ENCODE results near the gene RAB3GAP2. TPM values are rescaled to one million over a fixed set of nuclear protein-coding genes. Genes with fewer than 3 reads are reported as not detected.

The RAB3GAP2 gene
- total and polyA plus RNA-seq, 4 experiments from 2014 or later = 24.1 to 44.9 (median 37.8) TPM

DNA sequence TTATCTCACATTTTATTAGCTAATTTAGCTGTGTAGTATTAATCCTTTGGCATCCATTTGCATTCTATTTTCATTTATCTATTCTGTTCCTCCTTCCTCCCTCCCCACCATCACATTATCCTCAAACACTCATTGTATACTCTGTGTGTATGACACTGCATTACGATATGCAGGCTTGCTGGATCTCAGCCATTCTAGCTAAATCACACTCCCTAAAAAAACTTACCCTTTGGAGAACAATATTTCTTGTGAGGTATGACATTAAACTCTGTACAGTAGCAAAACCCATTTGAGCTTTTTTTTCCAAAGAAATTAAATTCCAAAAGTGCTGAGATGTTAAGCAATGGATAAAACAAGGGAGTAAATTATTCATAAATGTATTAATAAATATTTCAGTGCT lies 11.4 kb upstream of the RAB3GAP2 start:
- Histone ChIP-seq H3K4me1 (ENCODE audit: insufficient read depth, low read length) (no peaks in the 10 kb centered on the region), H3K9me3 (ENCODE audit: control insufficient read depth in 1 of 2, low read length in 2 of 2) (no peaks in the 10 kb centered on the region), H3K4me3 (ENCODE audit: low read length in 2 of 2) (no peak overlapping the region), H3K27ac (ENCODE audit: low read depth, low read length) (no peak overlapping the region), H3K27me3 (ENCODE audit: insufficient read depth, low read length) (no peaks in the 10 kb centered on the region), H3K36me3 (ENCODE audit: insufficient read depth, low read length) (no peaks in the 10 kb centered on the region)
- DNase-seq = no peak
- POLR2A ChIA-PET (ENCODE audit: partially characterized antibody) = no interaction called here
- Mint-ChIP-seq H3K9me3 (no peaks in the 10 kb centered on the region), H3K27me3 (peaks cover 0 to 3% of the 10 kb centered on the region in 2 donors), H3K27ac (no peak overlapping the region), H3K4me3 (no peak overlapping the region), H3K4me1 (no peaks in the 10 kb centered on the region), H3K36me3 (no peaks in the 10 kb centered on the region)
- intact Hi-C loops (cut with micrococcal nuclease) = no loop called here
- CTCF ChIA-PET (ENCODE audit: partially characterized antibody) = interaction anchor here (1.3 kb wide), 1 partner anchor 45 kb away, joined by 3 read pairs; no protein-coding TSS in a partner anchor

DNA sequence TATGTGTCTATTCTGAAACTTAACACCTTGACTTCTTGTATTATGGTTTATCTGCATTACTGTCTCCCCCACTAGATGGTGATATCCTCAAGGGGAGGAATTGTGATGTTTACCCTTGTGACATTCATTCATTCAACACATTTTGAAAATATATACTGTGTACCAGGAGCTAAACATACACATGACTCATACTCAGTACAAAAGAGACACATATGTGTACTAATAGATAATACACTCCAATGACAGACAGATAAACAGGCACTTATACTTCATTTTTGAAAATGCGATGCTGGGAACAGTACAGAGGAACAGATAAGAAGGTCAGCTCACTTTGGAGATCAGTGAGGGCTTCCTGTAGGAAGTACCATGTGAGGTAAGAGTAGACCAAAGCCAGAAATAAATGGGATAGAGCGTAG lies 8.9 kb upstream of the RAB3GAP2 start:
- H3K4me3 ChIP-seq (ENCODE audit: low read length in 2 of 2) = no peak overlapping the region
- H3K27ac Mint-ChIP-seq = no peak overlapping the region
- ChIA-PET CTCF (ENCODE audit: partially characterized antibody) (interaction anchor here (0.8 to 1.8 kb wide), 2 partner anchors 9 to 14 kb away, joined by 4 to 5 read pairs; partner anchors contain the start of gene RAB3GAP2), POLR2A (ENCODE audit: partially characterized antibody) (no interaction called here)
- no peaks in the 10 kb centered on the region for H3K9me3 ChIP-seq (ENCODE audit: control insufficient read depth in 1 of 2, low read length in 2 of 2)
- H3K4me3 Mint-ChIP-seq = no peak overlapping the region
- intact Hi-C loops (cut with micrococcal nuclease) = no loop called here
- H3K27me3 ChIP-seq (ENCODE audit: insufficient read depth, low read length) = no peaks in the 10 kb centered on the region
- H3K27ac ChIP-seq (ENCODE audit: low read depth, low read length) = no peak overlapping the region
- DNase-seq = no peak
- H3K4me1 Mint-ChIP-seq = no peaks in the 10 kb centered on the region
- H3K36me3 ChIP-seq (ENCODE audit: insufficient read depth, low read length) = no peaks in the 10 kb centered on the region
- H3K36me3 Mint-ChIP-seq = no peaks in the 10 kb centered on the region
- peaks cover 4 to 9% of the 10 kb centered on the region in 2 donors for H3K27me3 Mint-ChIP-seq
- no peaks in the 10 kb centered on the region for H3K9me3 Mint-ChIP-seq
- no peaks in the 10 kb centered on the region for H3K4me1 ChIP-seq (ENCODE audit: insufficient read depth, low read length)

DNA sequence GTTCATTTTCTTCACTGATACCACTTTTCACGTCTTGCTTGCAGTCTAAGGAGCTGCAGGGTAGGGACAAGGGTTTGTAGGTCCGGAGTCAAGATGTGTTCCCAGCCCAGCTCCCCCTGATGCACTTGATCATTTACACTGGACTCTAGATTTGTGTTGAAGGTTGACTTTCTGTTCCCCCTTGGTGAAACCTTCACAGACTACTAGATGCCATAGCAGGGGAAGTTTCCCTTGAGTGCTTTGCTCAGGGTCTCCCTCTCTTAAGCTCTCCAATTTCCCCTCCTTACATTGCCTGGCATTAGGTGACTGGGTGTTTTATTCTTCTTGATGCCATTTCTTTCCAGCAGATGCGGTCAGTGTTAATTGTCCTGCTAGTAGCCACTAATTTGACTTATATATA lies 8.0 kb upstream of the RAB3GAP2 start:
- Mint-ChIP-seq H3K27me3 (peaks cover 4 to 10% of the 10 kb centered on the region in 2 donors), H3K27ac (no peak overlapping the region), H3K4me1 (no peaks in the 10 kb centered on the region), H3K4me3 (no peak overlapping the region), H3K9me3 (no peaks in the 10 kb centered on the region), H3K36me3 (no peaks in the 10 kb centered on the region)
- H3K27ac ChIP-seq (ENCODE audit: low read depth, low read length) = no peak overlapping the region
- H3K4me3 ChIP-seq (ENCODE audit: low read length in 2 of 2) = no peak overlapping the region
- intact Hi-C loops (cut with micrococcal nuclease) = no loop called here
- no peaks in the 10 kb centered on the region for H3K9me3 ChIP-seq (ENCODE audit: control insufficient read depth in 1 of 2, low read length in 2 of 2)
- DNase-seq = no peak
- H3K27me3 ChIP-seq (ENCODE audit: insufficient read depth, low read length) = no peaks in the 10 kb centered on the region
- H3K4me1 ChIP-seq (ENCODE audit: insufficient read depth, low read length) = no peaks in the 10 kb centered on the region
- ChIA-PET POLR2A (ENCODE audit: partially characterized antibody) (no interaction called here), CTCF (ENCODE audit: partially characterized antibody) (interaction anchor here (1.8 kb wide), 1 partner anchor 14 kb away, joined by 5 read pairs; no protein-coding TSS in a partner anchor)
- no peaks in the 10 kb centered on the region for H3K36me3 ChIP-seq (ENCODE audit: insufficient read depth, low read length)

DNA sequence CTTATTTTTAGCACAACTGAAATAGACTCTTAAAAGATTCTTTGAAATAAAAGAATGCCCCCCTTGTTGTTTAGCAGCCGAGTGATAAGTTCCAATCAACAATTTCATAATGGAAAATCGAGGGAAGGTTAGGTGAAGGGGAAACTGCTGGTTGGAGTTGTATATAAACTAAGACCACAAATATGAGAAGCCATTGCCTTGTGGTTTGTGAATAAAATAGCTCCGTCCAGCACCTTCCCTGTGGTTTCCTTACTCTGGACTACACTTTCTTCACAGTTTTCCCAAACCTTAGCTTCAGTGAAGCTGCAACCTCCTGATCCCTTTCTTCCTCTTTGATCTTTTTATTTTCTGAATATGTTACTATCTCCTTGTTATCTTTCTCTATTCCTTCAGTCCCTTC lies 6.7 kb upstream of the RAB3GAP2 start:
- CTCF ChIA-PET (ENCODE audit: partially characterized antibody) = interaction anchor here (0.8 to 1.1 kb wide), 2 partner anchors 8 to 17 kb away, joined by 3 read pairs; no protein-coding TSS in a partner anchor
- no peak for DNase-seq
- no peaks in the 10 kb centered on the region for H3K9me3 Mint-ChIP-seq
- no peak overlapping the region for H3K4me3 Mint-ChIP-seq
- Histone ChIP-seq H3K27ac (ENCODE audit: low read depth, low read length) (no peak overlapping the region), H3K4me1 (ENCODE audit: insufficient read depth, low read length) (no peaks in the 10 kb centered on the region), H3K4me3 (ENCODE audit: low read length in 2 of 2) (no peak overlapping the region), H3K9me3 (ENCODE audit: control insufficient read depth in 1 of 2, low read length in 2 of 2) (no peaks in the 10 kb centered on the region), H3K36me3 (ENCODE audit: insufficient read depth, low read length) (no peaks in the 10 kb centered on the region), H3K27me3 (ENCODE audit: insufficient read depth, low read length) (no peaks in the 10 kb centered on the region)
- H3K27me3 Mint-ChIP-seq = peaks cover 4 to 11% of the 10 kb centered on the region in 2 donors
- no peaks in the 10 kb centered on the region for H3K36me3 Mint-ChIP-seq
- H3K4me1 Mint-ChIP-seq = no peaks in the 10 kb centered on the region
- intact Hi-C loops (cut with micrococcal nuclease) = loop anchor here (10.0 kb wide), 1 partner anchor 1994 kb away; the partner anchor contains the start of gene RRP15
- no peak overlapping the region for H3K27ac Mint-ChIP-seq
- POLR2A ChIA-PET (ENCODE audit: partially characterized antibody) = no interaction called here

DNA sequence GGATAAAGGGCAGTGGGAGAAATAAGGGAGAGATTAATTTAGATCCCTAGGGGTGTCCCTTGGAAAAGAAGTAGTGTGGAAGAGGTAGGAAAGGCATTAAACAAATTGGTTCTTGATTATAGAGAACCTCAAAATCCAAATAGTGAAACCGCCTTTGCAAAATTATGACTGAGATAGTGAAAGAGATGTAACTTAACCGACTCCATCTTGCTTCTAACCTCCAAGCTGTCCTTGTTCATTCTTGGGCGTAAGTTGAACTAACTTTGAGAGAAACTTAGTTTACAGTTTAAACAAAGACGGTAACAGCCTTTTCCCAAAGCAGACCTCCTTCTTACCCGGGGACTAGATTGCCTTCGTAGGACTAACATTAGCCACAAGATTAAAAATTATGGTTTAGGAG lies 3.2 kb upstream of the RAB3GAP2 start:
- peaks cover 4 to 11% of the 10 kb centered on the region in 2 donors for H3K27me3 Mint-ChIP-seq
- peaks cover 0 to 3% (median 3%) of the 10 kb centered on the region in 4 donors for H3K4me1 Mint-ChIP-seq
- intact Hi-C loops (cut with micrococcal nuclease) = loop anchor here (10.0 kb wide), 1 partner anchor 1991 kb away; the partner anchor contains the start of gene RRP15
- Histone ChIP-seq H3K27me3 (ENCODE audit: insufficient read depth, low read length) (no peaks in the 10 kb centered on the region), H3K4me3 (ENCODE audit: low read length in 2 of 2) (no peak overlapping the region), H3K36me3 (ENCODE audit: insufficient read depth, low read length) (no peaks in the 10 kb centered on the region), H3K27ac (ENCODE audit: low read depth, low read length) (no peak overlapping the region), H3K9me3 (ENCODE audit: control insufficient read depth in 1 of 2, low read length in 2 of 2) (no peaks in the 10 kb centered on the region), H3K4me1 (ENCODE audit: insufficient read depth, low read length) (peaks cover 21% of the 10 kb centered on the region)
- H3K4me3 Mint-ChIP-seq = no peak overlapping the region
- ChIA-PET CTCF (ENCODE audit: partially characterized antibody) (no interaction called here), POLR2A (ENCODE audit: partially characterized antibody) (no interaction called here)
- DNase-seq = no peak
- H3K36me3 Mint-ChIP-seq = peaks cover 0 to 5% of the 10 kb centered on the region in 2 donors
- H3K27ac Mint-ChIP-seq = no peak overlapping the region
- H3K9me3 Mint-ChIP-seq = no peaks in the 10 kb centered on the region

DNA sequence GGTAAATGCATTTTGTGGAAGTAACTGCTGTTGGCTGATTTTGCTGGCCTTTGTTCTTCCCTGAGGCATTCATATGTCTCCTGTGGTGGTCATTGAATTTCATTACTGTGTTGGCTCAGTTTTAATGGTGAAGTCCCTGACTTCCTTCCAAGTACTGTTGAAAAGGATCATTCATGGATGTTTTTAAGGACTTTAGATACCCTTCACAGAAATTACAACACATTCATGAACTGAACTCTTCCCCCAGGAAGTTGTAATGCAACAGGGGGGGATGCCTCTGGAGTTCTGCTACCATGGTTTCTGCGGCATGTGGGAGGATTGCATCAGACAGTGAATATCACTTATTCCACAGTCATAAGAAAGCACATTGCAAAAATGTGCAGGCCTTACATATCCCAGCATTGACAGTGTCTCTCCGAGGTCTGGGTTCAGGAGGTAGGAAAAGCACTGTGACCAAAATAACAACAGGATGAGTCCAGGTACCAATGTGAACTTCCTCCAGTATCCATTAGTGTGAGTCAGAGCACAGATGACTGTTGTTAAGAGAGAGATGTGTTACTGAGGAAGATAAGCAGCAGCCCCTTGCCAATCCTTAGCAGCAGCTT lies 2.1 kb upstream of the RAB3GAP2 start:
- POLR2A ChIA-PET (ENCODE audit: partially characterized antibody) = interaction anchor here (0.6 kb wide), 1 partner anchor 56 kb away, joined by 3 read pairs; no protein-coding TSS in a partner anchor
- Histone ChIP-seq H3K27ac (ENCODE audit: low read depth, low read length) (no peak overlapping the region), H3K36me3 (ENCODE audit: insufficient read depth, low read length) (no peaks in the 10 kb centered on the region), H3K4me1 (ENCODE audit: insufficient read depth, low read length) (peaks cover 32% of the 10 kb centered on the region), H3K4me3 (ENCODE audit: low read length in 2 of 2) (no peak overlapping the region), H3K9me3 (ENCODE audit: control insufficient read depth in 1 of 2, low read length in 2 of 2) (no peaks in the 10 kb centered on the region), H3K27me3 (ENCODE audit: insufficient read depth, low read length) (no peaks in the 10 kb centered on the region)
- Mint-ChIP-seq H3K36me3 (peaks cover 0 to 6% of the 10 kb centered on the region in 2 donors), H3K27ac (peak overlapping the region in 1 of 7 donors; percentile 40), H3K4me3 (no peak overlapping the region), H3K27me3 (peaks cover 4 to 11% of the 10 kb centered on the region in 2 donors), H3K9me3 (no peaks in the 10 kb centered on the region), H3K4me1 (peaks cover 0 to 3% (median 3%) of the 10 kb centered on the region in 4 donors)
- CTCF ChIA-PET (ENCODE audit: partially characterized antibody) = no interaction called here
- DNase-seq = no peak
- intact Hi-C loops (cut with micrococcal nuclease) = loop anchor here (10.0 kb wide), 1 partner anchor 1990 kb away; the partner anchor contains the start of gene RRP15

DNA sequence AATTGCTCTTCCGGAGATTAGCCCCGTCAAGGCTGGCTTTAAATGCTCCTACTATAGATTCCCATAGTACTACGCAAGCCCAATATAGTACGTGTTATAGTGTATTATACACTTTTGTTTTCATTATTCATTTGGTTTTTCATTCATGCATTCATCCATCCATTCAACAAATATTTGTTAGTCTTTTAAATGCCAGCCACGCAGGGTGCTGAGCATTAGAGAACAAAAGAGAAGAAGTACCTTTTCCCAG lies 513 bp upstream of the RAB3GAP2 start:
- no peak overlapping the region for H3K4me3 Mint-ChIP-seq
- H3K27ac Mint-ChIP-seq = no peak overlapping the region
- Histone ChIP-seq H3K27ac (ENCODE audit: low read depth, low read length) (peak overlapping the region; percentile 95), H3K36me3 (ENCODE audit: insufficient read depth, low read length) (no peaks in the 10 kb centered on the region), H3K9me3 (ENCODE audit: control insufficient read depth in 1 of 2, low read length in 2 of 2) (no peaks in the 10 kb centered on the region), H3K4me3 (ENCODE audit: low read length in 2 of 2) (peak overlapping the region; percentile 84 to 96), H3K4me1 (ENCODE audit: insufficient read depth, low read length) (peaks cover 38% of the 10 kb centered on the region), H3K27me3 (ENCODE audit: insufficient read depth, low read length) (no peaks in the 10 kb centered on the region)
- peaks cover 9 to 19% of the 10 kb centered on the region in 2 donors for H3K36me3 Mint-ChIP-seq
- H3K27me3 Mint-ChIP-seq = peaks cover 4 to 6% of the 10 kb centered on the region in 2 donors
- ChIA-PET CTCF (ENCODE audit: partially characterized antibody) (interaction anchor here (1.0 to 1.2 kb wide), 3 partner anchors 8 to 460 kb away, joined by 3 to 4 read pairs (median 3); no protein-coding TSS in a partner anchor), POLR2A (ENCODE audit: partially characterized antibody) (no interaction called here)
- DNase-seq = no peak
- H3K4me1 Mint-ChIP-seq = peaks cover 7 to 12% (median 10%) of the 10 kb centered on the region in 4 donors
- H3K9me3 Mint-ChIP-seq = no peaks in the 10 kb centered on the region
- intact Hi-C loops (cut with micrococcal nuclease) = loop anchor here (1.0 to 10.0 kb wide), 4 partner anchors 178 to 1988 kb away; partner anchors contain the start of genes BPNT1, EPRS1, IARS2 and RRP15

Measured in CD4-positive, alpha-beta memory T cell (primary cell).